GM19455 (cell line): Measurements from ENCODE around the gene SCAMP4.
"Not testable (repeated sequence)": the region's sequence is repeated elsewhere in the genome, so short reads cannot be mapped to it uniquely, and the experiment has no call there.

Experiments
- ATAC-seq: cut with Tn5 transposase; IDR thresholded peaks from one replicate; pipeline ENCODE4 v1.9.1; 2021; ENCODE audit not compliant: unreplicated experiment

SCAMP4 gene

GRCh38 chr19:1865172-1866010 lies 39.8 kb upstream of the SCAMP4 start:
- no peak for ATAC-seq

- ATAC-seq: no peak
Observed at GRCh38 chr19:1866693-1867348, 38.4 kb upstream of the SCAMP4 start.

GRCh38 chr19:1867349-1867724 lies 37.9 kb upstream of the SCAMP4 start:
- ATAC-seq: no peak

GRCh38 chr19:1868971-1869370 lies 36.2 kb upstream of the SCAMP4 start:
- ATAC-seq: no peak

GRCh38 chr19:1871140-1871597 lies 34.0 kb upstream of the SCAMP4 start:
- ATAC-seq: no peak

GRCh38 chr19:1871630-1872029 lies 33.6 kb upstream of the SCAMP4 start:
- ATAC-seq: no peak

GRCh38 chr19:1872807-1873523 lies 32.2 kb upstream of the SCAMP4 start:
- ATAC-seq: no peak

- ATAC-seq: no peak
Observed at GRCh38 chr19:1873524-1874473, 31.4 kb upstream of the SCAMP4 start.

- no peak for ATAC-seq
Observed at GRCh38 chr19:1874554-1875185, 30.5 kb upstream of the SCAMP4 start.

GRCh38 chr19:1875265-1875645 lies 29.9 kb upstream of the SCAMP4 start:
- ATAC-seq: not testable (repeated sequence)

GRCh38 chr19:1875646-1876495 lies 29.3 kb upstream of the SCAMP4 start:
- ATAC-seq: peak; percentile 83

- ATAC-seq: not testable (repeated sequence)
Observed at GRCh38 chr19:1876496-1877279, 28.5 kb upstream of the SCAMP4 start.

- not testable (repeated sequence) for ATAC-seq
Observed at GRCh38 chr19:1877280-1877660, 27.9 kb upstream of the SCAMP4 start.

- not testable (repeated sequence) for ATAC-seq
Observed at GRCh38 chr19:1878583-1878982, 26.6 kb upstream of the SCAMP4 start.

- ATAC-seq: not testable (repeated sequence)
Observed at GRCh38 chr19:1879982-1880381, 25.2 kb upstream of the SCAMP4 start.

GRCh38 chr19:1880611-1881392 lies 24.4 kb upstream of the SCAMP4 start:
- ATAC-seq: no peak

- not testable (repeated sequence) for ATAC-seq
Observed at GRCh38 chr19:1881393-1882088, 23.7 kb upstream of the SCAMP4 start.
